ENCODE results near the gene WWP2.
"Not testable (repeated sequence)": the region's sequence is repeated elsewhere in the genome, so short reads cannot be mapped to it uniquely, and the experiment has no call there.

The WWP2 gene

DNA sequence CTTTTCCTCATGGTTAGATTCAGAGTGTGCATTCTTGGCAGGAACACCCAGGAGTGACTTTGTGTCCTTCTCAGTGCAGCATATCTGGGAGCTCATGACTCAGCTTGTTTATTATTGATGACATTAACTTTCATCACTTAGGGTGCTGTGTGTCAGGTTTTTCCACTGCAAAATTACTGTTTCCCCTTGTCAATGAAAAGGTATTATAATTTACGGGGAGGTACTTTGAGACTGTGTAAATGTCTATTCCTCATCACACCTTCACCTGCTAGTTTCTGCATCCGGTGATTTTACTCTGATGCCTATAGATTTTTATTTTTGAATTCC is 50.5 kb downstream of the WWP2 start:
- TF ChIP-seq, protein P1, sequence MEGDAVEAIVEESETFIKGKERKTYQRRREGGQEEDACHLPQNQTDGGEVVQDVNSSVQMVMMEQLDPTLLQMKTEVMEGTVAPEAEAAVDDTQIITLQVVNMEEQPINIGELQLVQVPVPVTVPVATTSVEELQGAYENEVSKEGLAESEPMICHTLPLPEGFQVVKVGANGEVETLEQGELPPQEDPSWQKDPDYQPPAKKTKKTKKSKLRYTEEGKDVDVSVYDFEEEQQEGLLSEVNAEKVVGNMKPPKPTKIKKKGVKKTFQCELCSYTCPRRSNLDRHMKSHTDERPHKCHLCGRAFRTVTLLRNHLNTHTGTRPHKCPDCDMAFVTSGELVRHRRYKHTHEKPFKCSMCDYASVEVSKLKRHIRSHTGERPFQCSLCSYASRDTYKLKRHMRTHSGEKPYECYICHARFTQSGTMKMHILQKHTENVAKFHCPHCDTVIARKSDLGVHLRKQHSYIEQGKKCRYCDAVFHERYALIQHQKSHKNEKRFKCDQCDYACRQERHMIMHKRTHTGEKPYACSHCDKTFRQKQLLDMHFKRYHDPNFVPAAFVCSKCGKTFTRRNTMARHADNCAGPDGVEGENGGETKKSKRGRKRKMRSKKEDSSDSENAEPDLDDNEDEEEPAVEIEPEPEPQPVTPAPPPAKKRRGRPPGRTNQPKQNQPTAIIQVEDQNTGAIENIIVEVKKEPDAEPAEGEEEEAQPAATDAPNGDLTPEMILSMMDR (conservative IDR thresholded peaks at IDR 0.05; ENCODE audit: control insufficient read depth, insufficient read depth, low read depth, low read length): no peak
- H3K4me3 ChIP-seq (ENCODE audit: control insufficient read depth, low read depth, low read length): no peak overlapping the region
- DNase-seq (ENCODE audit: low read depth): peak; percentile 34

DNA sequence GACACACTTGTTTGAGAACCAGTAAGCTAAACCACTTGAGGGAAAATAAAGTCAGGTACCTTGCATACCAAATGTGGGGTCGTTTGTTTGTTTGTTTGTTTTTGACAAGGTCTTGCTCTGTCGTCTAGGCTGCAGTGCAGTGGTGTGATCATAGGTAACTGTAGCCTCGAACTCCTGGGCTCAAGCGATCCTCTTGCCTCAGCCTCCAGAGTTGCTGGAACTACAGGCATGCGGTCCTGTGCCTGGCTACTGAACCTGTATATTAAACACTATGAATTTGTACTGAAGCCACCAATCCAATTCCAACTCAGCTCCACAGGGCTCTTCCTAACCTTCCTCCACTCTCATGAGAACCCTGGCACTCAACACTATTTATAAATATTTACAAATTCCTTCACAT is 51.9 kb downstream of the WWP2 start:
- DNase-seq (ENCODE audit: low read depth): no peak
- no peak overlapping the region for H3K4me3 ChIP-seq (ENCODE audit: control insufficient read depth, low read depth, low read length)
- TF ChIP-seq, protein P1 (conservative IDR thresholded peaks at IDR 0.05; ENCODE audit: control insufficient read depth, insufficient read depth, low read depth, low read length): no peak

DNA sequence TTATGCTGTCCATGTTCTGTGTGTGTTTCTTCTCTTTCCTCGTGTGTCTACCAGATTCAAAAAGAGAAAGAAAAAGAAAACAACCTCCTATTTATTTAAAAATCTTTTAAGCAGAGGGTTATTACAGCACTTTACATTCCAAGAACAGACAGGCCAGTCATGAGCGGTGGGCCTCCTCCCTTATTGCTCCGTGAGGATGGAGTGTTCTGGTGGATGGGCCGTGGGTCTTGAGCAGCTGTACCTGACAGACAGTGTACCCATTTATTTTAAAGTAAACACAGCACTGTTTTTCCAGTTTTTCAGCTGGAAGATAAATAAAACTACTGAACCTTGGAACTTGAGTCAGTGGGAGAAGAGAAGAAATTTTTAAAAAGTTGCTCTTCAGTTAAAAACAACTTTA is 52.4 kb downstream of the WWP2 start:
- TF ChIP-seq, protein P1 (conservative IDR thresholded peaks at IDR 0.05; ENCODE audit: control insufficient read depth, insufficient read depth, low read depth, low read length): no peak

DNA sequence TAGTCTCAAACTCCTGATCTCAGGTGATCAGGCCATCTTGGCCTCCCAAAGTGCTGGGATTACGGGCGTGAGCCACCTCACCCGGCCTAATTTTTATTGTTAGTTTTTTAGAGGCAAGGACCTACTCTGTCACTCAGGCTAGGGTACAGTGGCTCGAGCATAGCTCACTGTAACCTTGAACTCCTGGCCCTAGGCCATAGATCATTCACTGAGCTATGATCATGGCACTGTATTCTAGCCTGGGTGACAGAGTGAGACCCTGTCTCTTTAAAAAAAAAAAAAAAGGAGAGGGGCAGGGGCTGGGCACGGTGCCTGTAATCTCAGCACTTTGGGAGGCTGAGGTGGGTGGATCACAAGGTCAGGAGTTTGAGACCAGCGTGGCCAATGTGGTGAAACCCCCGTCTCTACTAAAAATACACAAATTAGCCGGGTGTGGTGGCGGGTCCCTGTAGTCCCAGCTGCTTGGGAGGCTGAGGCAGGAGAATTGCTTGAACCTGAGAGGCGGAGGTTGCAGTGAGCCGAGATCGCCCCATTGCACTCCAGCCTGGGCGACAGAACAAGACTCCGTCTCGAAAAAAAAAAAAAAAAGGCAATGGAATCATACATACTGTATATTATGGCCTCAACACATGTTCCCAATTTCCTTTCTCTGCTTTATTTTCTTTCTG is 53.2 kb downstream of the WWP2 start:
- not testable (repeated sequence) for H3K4me3 ChIP-seq (ENCODE audit: control insufficient read depth, low read depth, low read length); DNase-seq (ENCODE audit: low read depth)

More for the DNA sequence above, 52.4 kb downstream of the WWP2 start:
- no peak for DNase-seq (ENCODE audit: low read depth)
- H3K4me3 ChIP-seq (ENCODE audit: control insufficient read depth, low read depth, low read length): no peak overlapping the region

DNA sequence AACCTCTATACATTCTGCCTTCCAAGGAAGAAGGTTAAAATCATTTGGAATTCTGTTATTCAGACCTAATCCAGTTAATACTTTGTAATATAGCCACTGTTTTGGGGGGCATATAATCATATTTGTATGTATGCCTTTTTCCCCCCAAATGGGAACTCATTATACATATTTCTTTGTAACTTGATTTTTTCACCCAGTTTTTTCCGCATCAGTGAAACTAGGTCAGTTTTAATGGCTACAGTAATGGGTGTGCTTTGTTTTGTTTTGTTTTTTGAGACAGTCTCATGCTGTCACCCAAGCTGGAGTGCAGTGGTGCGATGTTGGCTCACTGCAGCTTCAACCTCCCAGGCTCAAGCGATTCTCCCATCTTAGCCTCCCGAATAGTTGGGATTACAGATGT is 54.9 kb downstream of the WWP2 start:
- no peak for DNase-seq (ENCODE audit: low read depth)
- TF ChIP-seq, protein P1 (conservative IDR thresholded peaks at IDR 0.05; ENCODE audit: control insufficient read depth, insufficient read depth, low read depth, low read length): no peak
- H3K4me3 ChIP-seq (ENCODE audit: control insufficient read depth, low read depth, low read length): no peak overlapping the region

DNA sequence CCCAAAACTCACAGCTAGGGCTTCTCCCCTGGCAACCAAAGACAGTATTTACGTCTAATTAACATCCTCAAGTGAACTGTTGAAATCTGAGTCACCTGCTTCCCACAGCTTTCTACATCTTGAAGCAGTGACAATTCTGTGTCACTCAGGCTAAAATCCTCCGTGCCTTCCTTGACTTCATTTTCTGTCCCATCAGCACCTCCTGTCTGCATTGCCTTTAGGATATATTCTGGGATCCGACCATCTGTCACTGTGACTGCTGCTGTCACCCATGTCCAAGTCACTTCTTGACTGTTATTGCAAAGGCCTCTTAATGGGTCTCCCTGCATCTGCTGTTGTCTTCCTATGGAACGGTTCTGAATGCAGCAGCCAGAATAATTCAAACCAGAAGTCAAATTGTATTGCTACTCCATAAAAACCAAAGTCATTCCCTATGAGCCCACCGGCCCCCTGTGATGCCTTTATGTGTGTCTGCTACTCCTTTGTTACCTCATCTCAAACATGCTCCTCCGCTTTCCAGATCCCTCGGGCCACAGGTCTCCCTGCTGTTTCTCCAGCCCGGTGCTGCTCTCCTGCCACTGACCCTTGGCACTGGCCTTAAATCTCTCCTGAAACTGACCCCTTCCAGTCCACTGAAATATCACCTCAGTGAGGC is 56.9 kb downstream of the WWP2 start:
- TF ChIP-seq, protein P1 (conservative IDR thresholded peaks at IDR 0.05; ENCODE audit: control insufficient read depth, insufficient read depth, low read depth, low read length): no peak
- no peak overlapping the region for H3K4me3 ChIP-seq (ENCODE audit: control insufficient read depth, low read depth, low read length)
- DNase-seq (ENCODE audit: low read depth): no peak

DNA sequence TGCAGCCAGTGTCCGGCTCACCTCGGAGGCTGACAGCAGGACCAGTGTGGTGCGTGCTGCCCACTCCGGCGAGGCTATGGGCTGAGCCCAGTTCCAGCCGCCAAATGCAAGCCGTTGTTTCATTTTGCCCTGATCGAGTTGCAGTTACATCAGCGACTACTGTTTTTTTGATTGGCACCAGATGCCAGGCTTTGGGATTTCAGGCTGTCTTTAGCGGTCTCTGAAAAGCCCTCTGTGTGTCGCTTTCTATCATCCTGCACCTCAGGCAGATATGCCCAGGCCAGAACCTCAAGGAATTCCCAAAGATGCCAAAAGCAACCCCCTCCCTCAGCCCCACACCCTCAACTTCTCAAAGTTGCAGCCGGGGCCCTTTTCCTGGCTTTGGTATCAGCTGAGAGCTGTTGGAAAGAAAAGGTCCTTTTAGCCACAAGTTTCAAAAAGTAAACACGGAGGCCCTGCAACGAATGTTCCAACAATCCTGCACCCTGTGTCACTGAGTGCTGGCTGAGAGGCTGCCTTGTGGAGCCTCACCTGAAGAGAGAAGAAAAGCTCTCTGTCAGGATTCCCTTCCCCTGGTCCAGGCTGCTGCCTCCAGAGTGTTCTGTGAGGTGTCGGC is 58.9 kb downstream of the WWP2 start:
- DNase-seq (ENCODE audit: low read depth): peak; percentile 20
- no peak overlapping the region for H3K4me3 ChIP-seq (ENCODE audit: control insufficient read depth, low read depth, low read length)
- TF ChIP-seq, protein P1 (conservative IDR thresholded peaks at IDR 0.05; ENCODE audit: control insufficient read depth, insufficient read depth, low read depth, low read length): no peak
